Right cardiac atrium (tissue), 5 donors: ENCODE data around the gene CFAP46. TPM values are rescaled to one million over a fixed set of nuclear protein-coding genes. Genes with fewer than 3 reads are reported as not detected.
A peak's percentile ranks its signal among the peaks of the same experiment; 100 is the strongest.

Experiments
- ATAC-seq, 2 donors: fragments of 200-7000 bp; cut with Tn5 transposase; one replicate each; pipeline versions ENCODE4 v1.8.0 to v1.9.1; 2020; ENCODE audit warnings: moderate library complexity in 2 of 2, mild to moderate bottlenecking in 1 of 2
- DNase-seq, 3 donors: peaks; one replicate each; pipeline ENCODE4 v3.0.0-alpha.2; 2020
- H3K27ac ChIP-seq: one replicate; pipeline ENCODE4 v1.5.1; 2013; ENCODE audit warnings: mild to moderate bottlenecking, low read length, control low read depth, moderate library complexity
- H3K27me3 ChIP-seq: one replicate; pipeline ENCODE4 v1.6.1; 2013; ENCODE audit not compliant: control insufficient read depth, insufficient read depth
- H3K4me1 ChIP-seq: one replicate; pipeline ENCODE4 v1.6.1; 2013; ENCODE audit warnings: low read length; ENCODE audit not compliant: control insufficient read depth, insufficient read depth
- H3K4me3 ChIP-seq: one replicate; pipeline ENCODE4 v1.5.1; 2013; ENCODE audit warnings: low read length, control low read depth
- H3K9me3 ChIP-seq: one replicate; pipeline ENCODE4 v1.6.1; 2013; ENCODE audit warnings: low read length; ENCODE audit not compliant: control insufficient read depth
- WGBS: extraction: QIAGEN DNeasy Blood & Tissue Kit; methylation state at CpG from one replicate; pipeline ENCODE4 v1.1.7; 2013; 5-methylcytosine and 5-hydroxymethylcytosine counted together
- intact Hi-C, 4 donors: fragments of 100-400 bp; cut with DNase I; formaldehyde crosslinking; loops; one replicate each; pipeline versions ENCODE4 v1.11.0 to v1.14.0; 2022 to 2023
- polyA plus RNA-seq: library from polyadenylated mRNA; stranded (reverse); fragments of 200-250 nt; gene quantifications from one replicate; pipeline ENCODE4 v1.2.3, GENCODE V29; 2013
- total RNA-seq, 4 donors: library from RNA; stranded (reverse); fragmentation: NEBNext Ultra II Directional; extraction: Animal tissue kit (Norgen Biotek cat#: 25700); gene quantifications; one replicate each; pipeline ENCODE4 v1.2.1, GENCODE V29; 2021
- donor health status: healthy with polysubstance abuse.
- donor health status: DM: no; HTN: yes; CAD: no.
- donor health status: DM: no; HTN: no; CAD: no.
- donor health status: DM: no; HTN: yes; CAD: no; lungs with severe emphysema.
- donor health status: DM: yes; HTN: yes; CAD: no.

The CFAP46 gene
- total and polyA plus RNA-seq, 5 donors = 1.00 to 1.8 (median 1.6) TPM

- no peak overlapping the region for H3K27ac ChIP-seq
- 86% methylated on average over 28 of the region's 28 CpGs for WGBS
- H3K9me3 ChIP-seq = no peaks in the 10 kb centered on the region
- intact Hi-C loops = loop anchor here in 1 of 4 donors (5.0 kb wide), 1 partner anchor 181 kb away; no protein-coding TSS in a partner anchor
- H3K4me3 ChIP-seq = no peak overlapping the region
- no peak for DNase-seq
- H3K27me3 ChIP-seq = no peaks in the 10 kb centered on the region
- H3K4me1 ChIP-seq = no peaks in the 10 kb centered on the region
- no peak for ATAC-seq
Measured at GRCh38 chr10:132940791-132941465, 1.4 kb downstream of the CFAP46 start.

- Histone ChIP-seq H3K9me3 (no peaks in the 10 kb centered on the region), H3K4me3 (no peak overlapping the region), H3K4me1 (no peaks in the 10 kb centered on the region), H3K27ac (no peak overlapping the region), H3K27me3 (no peaks in the 10 kb centered on the region)
- ATAC-seq = peak in 1 of 2 donors; percentile 39
- intact Hi-C loops = loop anchor here in 2 of 4 donors (5.0 kb wide), 1 partner anchor 182 kb away; no protein-coding TSS in a partner anchor
- DNase-seq = peak in 1 of 3 donors; percentile 76
- WGBS = 59% methylated on average over 24 of the region's 24 CpGs
Measured at GRCh38 chr10:132939957-132940790, 2.2 kb downstream of the CFAP46 start.

GRCh38 chr10:132939378-132939955 lies 2.9 kb downstream of the CFAP46 start:
- no peaks in the 10 kb centered on the region for H3K27me3 ChIP-seq
- H3K4me1 ChIP-seq = no peaks in the 10 kb centered on the region
- H3K27ac ChIP-seq = no peak overlapping the region
- no peak overlapping the region for H3K4me3 ChIP-seq
- ATAC-seq (peak in 1 of 2 donors; percentile 27), DNase-seq (no peak)
- no peaks in the 10 kb centered on the region for H3K9me3 ChIP-seq
- intact Hi-C loops = loop anchor here in 1 of 4 donors (5.0 kb wide), 1 partner anchor 183 kb away; no protein-coding TSS in a partner anchor
- 90% methylated on average over 15 of the region's 15 CpGs for WGBS

DNA sequence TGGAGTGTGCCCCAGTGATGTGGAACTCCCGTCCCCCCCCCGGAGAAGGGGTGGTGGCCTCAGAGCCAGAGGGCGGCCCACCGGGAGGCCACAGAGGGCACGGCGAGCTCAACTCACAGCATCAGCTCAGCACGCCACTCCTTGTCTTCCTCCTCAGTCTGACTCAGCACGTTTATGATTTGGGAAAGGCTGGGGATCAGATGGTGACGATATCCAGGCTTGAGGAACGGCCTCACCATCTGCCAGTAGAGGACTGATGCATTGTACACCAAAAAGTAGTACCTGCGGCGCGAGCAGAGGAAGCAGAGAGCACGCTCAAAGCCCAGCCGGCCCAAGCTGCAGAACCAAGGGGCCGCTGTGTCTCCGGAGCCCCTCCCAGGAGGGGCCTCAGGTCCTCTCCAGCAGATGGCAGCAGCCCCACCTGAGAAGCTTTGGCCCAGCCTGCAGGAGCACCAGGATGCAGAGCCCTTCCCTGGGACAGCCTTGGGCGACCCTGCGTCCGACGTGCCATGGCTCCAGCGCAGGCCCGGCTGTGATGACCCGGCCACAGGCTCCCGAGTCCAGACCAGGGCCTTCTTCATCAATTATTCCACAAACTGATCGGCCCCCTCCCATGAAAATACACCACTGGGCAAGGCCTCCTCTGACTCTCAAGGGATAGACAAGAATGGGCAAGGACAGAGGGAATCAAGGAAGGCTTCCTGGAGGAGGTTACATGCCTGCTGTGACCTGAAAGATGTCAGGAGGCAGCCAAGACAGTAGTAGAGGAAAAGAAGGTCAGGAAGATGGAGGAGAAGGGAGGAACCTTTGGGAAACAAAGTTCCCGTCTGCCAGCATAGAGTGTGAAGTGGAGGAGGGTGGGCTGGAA lies 3.7 kb downstream of the CFAP46 start:
- no peak for DNase-seq
- Histone ChIP-seq H3K9me3 (no peaks in the 10 kb centered on the region), H3K4me1 (no peaks in the 10 kb centered on the region), H3K4me3 (no peak overlapping the region), H3K27me3 (no peaks in the 10 kb centered on the region), H3K27ac (no peak overlapping the region)
- WGBS = 64% methylated on average over 27 of the region's 27 CpGs
- intact Hi-C loops = loop anchor here in 1 of 4 donors (5.0 kb wide), 1 partner anchor 184 kb away; no protein-coding TSS in a partner anchor
- no peak for ATAC-seq

GRCh38 chr10:132937861-132938260 lies 4.5 kb downstream of the CFAP46 start:
- H3K27ac ChIP-seq = no peak overlapping the region
- DNase-seq = no peak

DNA sequence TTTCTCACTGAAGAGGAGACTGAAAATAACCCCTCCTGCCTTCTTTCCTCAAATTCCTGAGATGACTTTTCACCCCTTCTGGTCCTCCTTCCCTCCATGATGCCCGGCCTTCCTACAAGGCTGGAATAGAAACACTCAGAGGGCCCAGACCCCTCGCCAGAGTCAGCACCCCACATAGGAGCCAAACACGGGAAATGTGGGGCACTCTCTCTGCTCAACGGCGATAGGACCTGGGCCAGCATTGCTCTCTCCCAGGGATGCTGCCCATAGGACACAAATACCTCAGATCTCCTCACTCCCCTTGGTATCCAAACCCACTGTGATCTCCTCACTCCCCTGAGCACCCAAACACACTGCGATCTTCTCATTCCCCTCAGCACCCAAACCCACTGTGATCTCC lies 7.4 kb downstream of the CFAP46 start:
- ATAC-seq (no peak), DNase-seq (no peak)
- Histone ChIP-seq H3K9me3 (no peaks in the 10 kb centered on the region), H3K27ac (no peak overlapping the region), H3K27me3 (no peaks in the 10 kb centered on the region), H3K4me1 (no peaks in the 10 kb centered on the region), H3K4me3 (no peak overlapping the region)
- intact Hi-C loops = loop anchor here in 1 of 4 donors (5.0 kb wide), 1 partner anchor 187 kb away; no protein-coding TSS in a partner anchor
- WGBS = 80% methylated on average over 6 of the region's 6 CpGs

More at GRCh38 chr10:132937861-132938260, 4.5 kb downstream of the CFAP46 start:
- no peaks in the 10 kb centered on the region for H3K27me3 ChIP-seq
- no peaks in the 10 kb centered on the region for H3K9me3 ChIP-seq
- ATAC-seq = no peak
- no peaks in the 10 kb centered on the region for H3K4me1 ChIP-seq
- intact Hi-C loops = loop anchor here in 1 of 4 donors (5.0 kb wide), 1 partner anchor 184 kb away; no protein-coding TSS in a partner anchor
- WGBS = 80% methylated on average over 19 of the region's 19 CpGs
- no peak overlapping the region for H3K4me3 ChIP-seq

GRCh38 chr10:132933308-132934042 lies 8.9 kb downstream of the CFAP46 start:
- Histone ChIP-seq H3K4me1 (no peaks in the 10 kb centered on the region), H3K27me3 (no peaks in the 10 kb centered on the region), H3K9me3 (no peaks in the 10 kb centered on the region), H3K4me3 (no peak overlapping the region), H3K27ac (no peak overlapping the region)
- intact Hi-C loops = no loop called here
- WGBS = 91% methylated on average over 30 of the region's 30 CpGs
- no peak for DNase-seq
- ATAC-seq = peak in 1 of 2 donors; percentile 41

GRCh38 chr10:132932461-132933307 lies 9.7 kb downstream of the CFAP46 start:
- no peaks in the 10 kb centered on the region for H3K27me3 ChIP-seq
- no peak for ATAC-seq
- no peaks in the 10 kb centered on the region for H3K9me3 ChIP-seq
- intact Hi-C loops = no loop called here
- DNase-seq = no peak
- no peak overlapping the region for H3K4me3 ChIP-seq
- no peaks in the 10 kb centered on the region for H3K4me1 ChIP-seq
- 82% methylated on average over 25 of the region's 25 CpGs for WGBS
- no peak overlapping the region for H3K27ac ChIP-seq
